Adrenal gland (tissue), 12 donors: Measurements from ENCODE around the gene SSPN. TPM values are rescaled to one million over a fixed set of nuclear protein-coding genes. Genes with fewer than 3 reads are reported as not detected.

Experiments
- DNase-seq, 7 donors: peaks; one replicate each; pipeline ENCODE4 v3.0.0-alpha.2; 2019 to 2020
- H3K27ac ChIP-seq, 5 donors: fragments of 200-600 bp; sonication (generic) in 4 of 5; 1 replicate in 3 of 5; 2 replicates in 2 of 5; pipeline versions ENCODE4 v1.5.1 to v1.8.0; 2016 to 2020; ENCODE audit warnings: mild to moderate bottlenecking in 1 of 5
- H3K27me3 ChIP-seq: fragments of 200-600 bp; 2 replicates; pipeline ENCODE4 v1.8.0; 2021
- H3K36me3 ChIP-seq, 2 donors: fragments of 200-600 bp; replicated peaks in 1 of 2; 1 replicate in 1 of 2; 2 replicates in 1 of 2; pipeline versions ENCODE4 v1.5.1 to v1.8.0; 2018 to 2022
- H3K4me1 ChIP-seq, 2 donors: fragments of 200-600 bp; replicated peaks in 1 of 2; 1 replicate in 1 of 2; 2 replicates in 1 of 2; pipeline versions ENCODE4 v1.5.1 to v1.8.0; 2018 to 2021
- H3K4me3 ChIP-seq, 4 donors: fragments of 200-600 bp; sonication (generic) in 3 of 4; one replicate each; pipeline ENCODE4 v1.5.1; 2016 to 2018
- H3K9me3 ChIP-seq, 3 donors: fragments of 200-600 bp; sonication (generic) in 1 of 3; replicated peaks in 1 of 3; 1 replicate in 2 of 3; 2 replicates in 1 of 3; pipeline versions ENCODE4 v1.5.1 to v1.8.0; 2016 to 2021
- CTCF ChIP-seq, 6 experiments: fragments of 450-650 bp in 4 of 6; fragments of 200-600 bp in 2 of 6; sonication (generic) in 1 of 6; IDR thresholded peaks; 1 replicate in 5 of 6; 2 replicates in 1 of 6; pipeline versions ENCODE4 v1.5.1 to v1.8.0; 2016 to 2021; ENCODE audit warnings: antibody characterized with exemption in 6 of 6, mild to moderate bottlenecking in 2 of 6, moderate library complexity in 1 of 6
- POLR2A ChIP-seq, 2 donors: fragments of 450-650 bp; IDR thresholded peaks; one replicate each; pipeline ENCODE4 v1.6.1; 2017; ENCODE audit warnings: antibody characterized with exemption in 2 of 2, mild to moderate bottlenecking in 2 of 2, moderate library complexity in 1 of 2
- WGBS, 4 donors: extraction: QIAGEN DNeasy Blood & Tissue Kit in 2 of 4; methylation state at CpG; one replicate each; pipeline versions ENCODE4 v1.1.5 to v1.1.7; 2013 to 2017; 5-methylcytosine and 5-hydroxymethylcytosine counted together
- intact Hi-C, 2 donors: fragments of 100-400 bp; cut with DNase I; formaldehyde crosslinking; loops; one replicate each; pipeline versions ENCODE4 v1.14.1 to v1.15.0; 2022 to 2023
- polyA plus RNA-seq, 3 donors: library from polyadenylated mRNA; stranded (reverse); fragments of 200-250 nt in 2 of 3; fragments of 350-450 nt in 1 of 3; fragmentation: Illumina TruSeq in 1 of 3; extraction: RNeasy Lipid Tissue Mini Kit (QIAGEN cat#74804) in 1 of 3; gene quantifications; one replicate each; pipeline ENCODE4 v1.2.3, GENCODE V29; 2013 to 2014
- total RNA-seq, 9 donors: library from RNA; depleted of rRNA in 4 of 9; stranded (reverse); fragments of >200 nt in 4 of 9; fragments of 120-200 nt in 1 of 9; fragmentation: NEBNext Ultra II Directional in 1 of 9; extraction: Animal tissue kit (Norgen Biotek cat#: 25700) in 1 of 9; gene quantifications; one replicate each; pipeline versions ENCODE4 v1.1.0 to v1.2.4, GENCODE V29; 2013 to 2023
- donor health status: healthy with polysubstance abuse.
- donor health status: Bipolar disorder and iron deficiency.
- donor health status: DM: yes; HTN: yes; CAD: no.
- donor health status: DM: no; HTN: no; CAD: no.
- donor health status: DM: no; HTN: no; CAD: no.
- donor health status: DM: yes; HTN: yes; CAD: no.

Gene SSPN
- total and polyA plus RNA-seq, 12 donors = 3.3 to 47.8 (median 13.9) TPM

- Histone ChIP-seq H3K36me3 (no peaks in the 10 kb centered on the region), H3K4me1 (no peaks in the 10 kb centered on the region), H3K27ac (no peak overlapping the region), H3K4me3 (no peak overlapping the region), H3K27me3 (no peaks in the 10 kb centered on the region), H3K9me3 (no peaks in the 10 kb centered on the region)
- 92 to 100% (median 94%) methylated on average over 2 of the region's 2 CpGs for WGBS, 4 donors
- no peak for TF ChIP-seq CTCF (IDR thresholded peaks at IDR 0.05)
- TF ChIP-seq POLR2A (IDR thresholded peaks at IDR 0.05) = no peak
- intact Hi-C loops = no loop called here
- DNase-seq = no peak
Measured at GRCh38 chr12:26264215-26264838, 69.0 kb downstream of the SSPN start.

GRCh38 chr12:26265606-26266005, 70.2 kb downstream of the SSPN start:
- DNase-seq = no peak
- Histone ChIP-seq H3K4me3 (no peak overlapping the region), H3K27me3 (no peaks in the 10 kb centered on the region), H3K4me1 (no peaks in the 10 kb centered on the region), H3K9me3 (no peaks in the 10 kb centered on the region), H3K36me3 (no peaks in the 10 kb centered on the region), H3K27ac (no peak overlapping the region)
- intact Hi-C loops = no loop called here
- no peak for TF ChIP-seq POLR2A (IDR thresholded peaks at IDR 0.05)
- no peak for TF ChIP-seq CTCF (IDR thresholded peaks at IDR 0.05)

- no peak for DNase-seq
- Histone ChIP-seq H3K27me3 (no peaks in the 10 kb centered on the region), H3K4me1 (peaks cover 0 to 5% of the 10 kb centered on the region in 2 donors), H3K36me3 (no peaks in the 10 kb centered on the region), H3K9me3 (no peaks in the 10 kb centered on the region), H3K4me3 (no peak overlapping the region), H3K27ac (no peak overlapping the region)
- TF ChIP-seq CTCF (IDR thresholded peaks at IDR 0.05) (no peak), POLR2A (IDR thresholded peaks at IDR 0.05) (no peak)
- intact Hi-C loops = no loop called here
Measured at GRCh38 chr12:26266881-26267280, 71.5 kb downstream of the SSPN start.

GRCh38 chr12:26268841-26269561, 73.6 kb downstream of the SSPN start:
- Histone ChIP-seq H3K27me3 (no peaks in the 10 kb centered on the region), H3K9me3 (no peaks in the 10 kb centered on the region), H3K27ac (no peak overlapping the region), H3K36me3 (no peaks in the 10 kb centered on the region), H3K4me3 (no peak overlapping the region), H3K4me1 (peaks cover 0 to 13% of the 10 kb centered on the region in 2 donors)
- intact Hi-C loops = no loop called here
- 78 to 88% (median 82%) methylated on average over 2 of the region's 2 CpGs for WGBS, 4 donors
- TF ChIP-seq POLR2A (IDR thresholded peaks at IDR 0.05) (no peak), CTCF (IDR thresholded peaks at IDR 0.05) (no peak)
- no peak for DNase-seq
